ENCODE data around the gene OTUD4. TPM values are rescaled to one million over a fixed set of nuclear protein-coding genes. Genes with fewer than 3 reads are reported as not detected.
"Not testable (repeated sequence)": the region's sequence is repeated elsewhere in the genome, so short reads cannot be mapped to it uniquely, and the experiment has no call there.

OTUD4 gene
- total and polyA plus RNA-seq, 2 donors (not counting 3 experiments of a cell fraction or from before 2014, with no cell fraction given) = 12.6 to 40.9 TPM

- H3K9me1 ChIP-seq (replicated peaks; ENCODE audit: control insufficient read depth, extremely low read depth, insufficient read depth, low read length) = no peaks in the 10 kb centered on the region
- dilution Hi-C loops (cut with MboI; ENCODE audit: extremely low pct_ligation_motif_present, low sequenced_read_pairs) = no loop called here
- peak overlapping the region; percentile 60 for H3K9ac ChIP-seq (replicated peaks; ENCODE audit: extremely low read depth, insufficient read depth, low read length)
- H3K9me3 ChIP-seq (replicated peaks; ENCODE audit: control insufficient read depth, insufficient read depth, low read length) = no peaks in the 10 kb centered on the region
- no peaks in the 10 kb centered on the region for H3K27me3 ChIP-seq (ENCODE audit: control insufficient read depth in 2 of 2, insufficient read depth in 2 of 2, low read length in 2 of 2)
- ChIA-PET POLR2A (no interaction called here), CTCF (interaction anchor here (0.8 to 1.9 kb wide), 6 partner anchors 19 to 436 kb away, joined by 3 to 6 read pairs (median 4); no protein-coding TSS in a partner anchor)
- H3K79me2 ChIP-seq (ENCODE audit: control insufficient read depth, insufficient read depth, low read length) = peaks cover 35% of the 10 kb centered on the region
- peak overlapping the region; percentile 67 for H3K4me2 ChIP-seq (ENCODE audit: insufficient read depth, low read length)
- intact Hi-C loops (cut with micrococcal nuclease) = loop anchor here (1.0 to 5.0 kb wide), 2 partner anchors 30 to 301 kb away; partner anchors contain the start of gene SMAD1
- peaks cover 6% of the 10 kb centered on the region for H4K20me1 ChIP-seq (replicated peaks; ENCODE audit: control insufficient read depth, extremely low read depth, insufficient read depth, low read length)
- peak overlapping the region; percentile 15 to 78 (median 57) for H3K4me3 ChIP-seq (replicated peaks in 1 of 3; ENCODE audit: insufficient read depth in 1 of 3, low read depth in 1 of 3, low read length in 3 of 3)
- no peaks in the 10 kb centered on the region for H3K36me3 ChIP-seq (ENCODE audit: control insufficient read depth in 2 of 2, extremely low read depth in 1 of 2, insufficient read depth in 2 of 2, low read length in 2 of 2)
- H3K27ac ChIP-seq (ENCODE audit: insufficient read depth, low read depth, low read length) = peak overlapping the region; percentile 78
- H3K4me1 ChIP-seq (ENCODE audit: control insufficient read depth, extremely low read depth, insufficient read depth, low read length) = peaks cover 18% of the 10 kb centered on the region
- H2AFZ ChIP-seq (ENCODE audit: low read depth, low read length) = peak overlapping the region; percentile 63
- DNase-seq (ENCODE audit: low read depth, low spot score) = no peak
- no peak for TF ChIP-seq GATA2 (IDR thresholded peaks at IDR 0.05; ENCODE audit: insufficient read depth, insufficient read length, low read depth, low read length)
- TF ChIP-seq POLR2AphosphoS5 (IDR thresholded peaks at IDR 0.05; ENCODE audit: insufficient read depth, low read depth, low read length) = no peak
- no peak for TF ChIP-seq JUN (IDR thresholded peaks at IDR 0.05; ENCODE audit: borderline replicate concordance, insufficient read depth, insufficient read length, low read depth)
- TF ChIP-seq POLR2A (IDR thresholded peaks at IDR 0.05; ENCODE audit: low read depth, low read length) = no peak
- TF ChIP-seq MAX (IDR thresholded peaks at IDR 0.05; ENCODE audit: insufficient read depth, insufficient read length) = no peak
- TF ChIP-seq MYC (IDR thresholded peaks at IDR 0.05; ENCODE audit: low read depth, low read length) = no peak
- TF ChIP-seq CTCF (IDR thresholded peaks at IDR 0.05; ENCODE audit: extremely low read depth in 1 of 2, insufficient read depth in 1 of 2, low read depth in 1 of 2, low read length in 2 of 2) = no peak
- no peak for TF ChIP-seq FOS (IDR thresholded peaks at IDR 0.05; ENCODE audit: borderline replicate concordance, insufficient read depth, low read length)
- no peak for TF ChIP-seq EZH2 (IDR thresholded peaks at IDR 0.05; ENCODE audit: borderline replicate concordance, low read depth, low read length, severe bottlenecking)
- no peak for FAIRE-seq
- BruUV-seq (replicated peaks) = TSS peak; percentile 24
Measured at GRCh38 chr4:145181091-145181501, 707 bp upstream of the OTUD4 start.

GRCh38 chr4:145179861-145180297, 510 bp downstream of the OTUD4 start:
- Histone ChIP-seq H3K4me2 (ENCODE audit: insufficient read depth, low read length) (peak overlapping the region; percentile 44), H3K79me2 (ENCODE audit: control insufficient read depth, insufficient read depth, low read length) (peaks cover 47% of the 10 kb centered on the region), H2AFZ (ENCODE audit: low read depth, low read length) (peak overlapping the region; percentile 77), H3K27ac (ENCODE audit: insufficient read depth, low read depth, low read length) (peak overlapping the region; percentile 78), H3K4me3 (replicated peaks in 1 of 3; ENCODE audit: insufficient read depth in 1 of 3, low read depth in 1 of 3, low read length in 3 of 3) (peak overlapping the region; percentile 60 to 78 (median 77)), H3K9ac (replicated peaks; ENCODE audit: extremely low read depth, insufficient read depth, low read length) (peak overlapping the region; percentile 73), H3K4me1 (ENCODE audit: control insufficient read depth, extremely low read depth, insufficient read depth, low read length) (peaks cover 18% of the 10 kb centered on the region)
- H3K9me1 ChIP-seq (replicated peaks; ENCODE audit: control insufficient read depth, extremely low read depth, insufficient read depth, low read length); H3K36me3 ChIP-seq (ENCODE audit: control insufficient read depth in 2 of 2, extremely low read depth in 1 of 2, insufficient read depth in 2 of 2, low read length in 2 of 2); BruUV-seq (replicated peaks); FAIRE-seq; dilution Hi-C loops (cut with MboI; ENCODE audit: extremely low pct_ligation_motif_present, low sequenced_read_pairs); H4K20me1 ChIP-seq (replicated peaks; ENCODE audit: control insufficient read depth, extremely low read depth, insufficient read depth, low read length); POLR2A ChIA-PET; DNase-seq (ENCODE audit: low read depth, low spot score); H3K27me3 ChIP-seq (ENCODE audit: control insufficient read depth in 2 of 2, insufficient read depth in 2 of 2, low read length in 2 of 2); H3K9me3 ChIP-seq (replicated peaks; ENCODE audit: control insufficient read depth, insufficient read depth, low read length): not testable (repeated sequence)
- CTCF ChIA-PET = interaction anchor here (2.2 kb wide), 1 partner anchor 437 kb away, joined by 11 read pairs; no protein-coding TSS in a partner anchor
- intact Hi-C loops (cut with micrococcal nuclease) = loop anchor here (1.0 to 5.0 kb wide), 4 partner anchors 26 to 554 kb away; partner anchors contain the start of genes MMAA and SMAD1

Measured in endothelial cell of umbilical vein (primary cell).